SKM-1 treated with dmso at 0.1 percent for 144 hours (cell line): ENCODE results near the gene CCDC201.
A peak's percentile ranks its signal among the peaks of the same experiment; 100 is the strongest.
"Not testable (repeated sequence)": the region's sequence is repeated elsewhere in the genome, so short reads cannot be mapped to it uniquely, and the experiment has no call there.

ENCODE experiments used
- DNase-seq: peaks from one replicate; lab custom pipeline; 2025; ENCODE audit not compliant: unreplicated experiment; lab: John Stamatoyannopoulos, UW

The CCDC201 gene

GRCh38 chr7:45874408-45875131 lies 1.7 kb upstream of the CCDC201 start:
- DNase-seq: no peak

- DNase-seq: no peak
Observed at GRCh38 chr7:45873355-45873754, 473 bp upstream of the CCDC201 start.

- peak; percentile 12 for DNase-seq
Observed at GRCh38 chr7:45872116-45873034, 507 bp downstream of the CCDC201 start.

GRCh38 chr7:45869426-45869825 lies 3.5 kb downstream of the CCDC201 start:
- DNase-seq: no peak

GRCh38 chr7:45867471-45867870 lies 5.4 kb downstream of the CCDC201 start:
- no peak for DNase-seq

GRCh38 chr7:45865594-45866410 lies 7.1 kb downstream of the CCDC201 start:
- DNase-seq: no peak

GRCh38 chr7:45863715-45864114 lies 9.2 kb downstream of the CCDC201 start:
- DNase-seq: no peak

GRCh38 chr7:45856888-45857287 lies 16.0 kb downstream of the CCDC201 start:
- DNase-seq: not testable (repeated sequence)

- not testable (repeated sequence) for DNase-seq
Observed at GRCh38 chr7:45855680-45856079, 17.2 kb downstream of the CCDC201 start.

GRCh38 chr7:45853491-45853890 lies 19.4 kb downstream of the CCDC201 start:
- DNase-seq: not testable (repeated sequence)

GRCh38 chr7:45852984-45853383 lies 19.9 kb downstream of the CCDC201 start:
- DNase-seq: not testable (repeated sequence)

- DNase-seq: not testable (repeated sequence)
Observed at GRCh38 chr7:45848734-45849133, 24.1 kb downstream of the CCDC201 start.

GRCh38 chr7:45846536-45846935 lies 26.3 kb downstream of the CCDC201 start:
- not testable (repeated sequence) for DNase-seq

- not testable (repeated sequence) for DNase-seq
Observed at GRCh38 chr7:45841926-45842717, 30.8 kb downstream of the CCDC201 start.

- DNase-seq: not testable (repeated sequence)
Observed at GRCh38 chr7:45838852-45839251, 34.0 kb downstream of the CCDC201 start.

GRCh38 chr7:45832433-45833177 lies 40.3 kb downstream of the CCDC201 start:
- DNase-seq: not testable (repeated sequence)

- not testable (repeated sequence) for DNase-seq
Observed at GRCh38 chr7:45829846-45830245, 43.0 kb downstream of the CCDC201 start.

- not testable (repeated sequence) for DNase-seq
Observed at GRCh38 chr7:45827731-45828130, 45.2 kb downstream of the CCDC201 start.

- DNase-seq: not testable (repeated sequence)
Observed at GRCh38 chr7:45826550-45826949, 46.3 kb downstream of the CCDC201 start.
